HEK293 (cell line): ENCODE data around the gene MRPL43.
A peak's percentile ranks its signal among the peaks of the same experiment; 100 is the strongest.

Experiments
- CTCF ChIA-PET: fragments of 350-600 bp; formaldehyde crosslinking; extraction: SDS; loops from one replicate; lab custom pipeline; 2021; ENCODE audit warnings: antibody characterized with exemption; lab: Yijun Ruan, JAX
- POLR2A ChIA-PET: fragments of 300-600 bp; formaldehyde crosslinking; extraction: SDS; loops from one replicate; lab custom pipeline; 2020; ENCODE audit warnings: antibody characterized with exemption, inconsistent platforms; lab: Yijun Ruan, JAX
- H3K27ac ChIP-seq: fragments of 200-500 bp; sonication (Bioruptor generic); 2 replicates; pipeline ENCODE4 v1.5.1; 2014; ENCODE audit warnings: low read depth, low read length, control low read depth, inconsistent platforms; ENCODE audit errors: extremely low read depth
- H3K36me3 ChIP-seq, 2 experiments: fragments of 200-500 bp in 1 of 2; sonication (Bioruptor generic) in 1 of 2; 1 replicate in 1 of 2; 2 replicates in 1 of 2; pipeline ENCODE4 v1.5.1; 2014 to 2017; ENCODE audit warnings: inconsistent platforms in 2 of 2, low read length in 2 of 2; ENCODE audit not compliant: control insufficient read depth in 2 of 2, insufficient read depth in 1 of 2
- H3K4me1 ChIP-seq: fragments of 200-500 bp; sonication (Bioruptor generic); 2 replicates; pipeline ENCODE4 v1.5.1; 2014; ENCODE audit warnings: mild to moderate bottlenecking, low read length, inconsistent platforms; ENCODE audit not compliant: control insufficient read depth, insufficient read depth
- H3K4me3 ChIP-seq: 2 replicates; pipeline ENCODE4 v1.5.1; 2011; ENCODE audit warnings: low read depth, mild to moderate bottlenecking, control low read depth, low read length, moderate library complexity
- H3K9me3 ChIP-seq: fragments of 200-500 bp; sonication (Bioruptor generic); 2 replicates; pipeline ENCODE4 v1.5.1; 2014; ENCODE audit warnings: low read depth, low read length, inconsistent platforms; ENCODE audit not compliant: control insufficient read depth, insufficient read depth
- GLI4 ChIP-seq: fragments of 450-650 bp; formaldehyde crosslinking; IDR thresholded peaks from 2 replicates; pipeline ENCODE4 v1.5.1; 2016; ENCODE audit warnings: missing biosample characterization, missing genetic modification characterization
- GLIS1 ChIP-seq: fragments of 450-650 bp; formaldehyde crosslinking; IDR thresholded peaks from 2 replicates; pipeline ENCODE4 v1.5.1; 2016; ENCODE audit warnings: missing biosample characterization, missing genetic modification characterization
- GLIS2 ChIP-seq: fragments of 450-650 bp; formaldehyde crosslinking; IDR thresholded peaks from 2 replicates; pipeline ENCODE4 v1.5.1; 2016; ENCODE audit warnings: missing biosample characterization, missing genetic modification characterization
- KLF16 ChIP-seq: fragments of 450-650 bp; formaldehyde crosslinking; IDR thresholded peaks from 2 replicates; pipeline ENCODE4 v1.5.1; 2017; ENCODE audit warnings: missing biosample characterization, missing genetic modification characterization
- KLF8 ChIP-seq: fragments of 450-650 bp; formaldehyde crosslinking; IDR thresholded peaks from 2 replicates; pipeline ENCODE4 v1.5.1; 2016; ENCODE audit warnings: missing biosample characterization, missing genetic modification characterization
- MEIS1 ChIP-seq: sonication (generic); formaldehyde crosslinking; IDR thresholded peaks from 2 replicates; pipeline ENCODE4 v1.8.1; 2022; ENCODE audit warnings: missing genetic modification reagents, mild to moderate bottlenecking, borderline replicate concordance
- OSR2 ChIP-seq: fragments of 450-650 bp; formaldehyde crosslinking; IDR thresholded peaks from 2 replicates; pipeline ENCODE4 v1.5.1; 2016; ENCODE audit warnings: missing biosample characterization, missing genetic modification characterization
- PRDM6 ChIP-seq: fragments of 450-650 bp; formaldehyde crosslinking; IDR thresholded peaks from 2 replicates; pipeline ENCODE4 v1.5.1; 2017; ENCODE audit warnings: missing biosample characterization, missing genetic modification characterization
- TCF7L2 ChIP-seq: IDR thresholded peaks from 2 replicates; pipeline ENCODE4 v1.6.1; 2011; ENCODE audit warnings: low read depth, mild to moderate bottlenecking, inconsistent platforms, low read length, moderate library complexity, borderline replicate concordance
- TRIM28 ChIP-seq: IDR thresholded peaks from 2 replicates; pipeline ENCODE4 v1.6.1; 2011; ENCODE audit warnings: low read length, control low read depth, borderline replicate concordance
- ZBTB17 ChIP-seq: fragments of 450-650 bp; formaldehyde crosslinking; IDR thresholded peaks from 2 replicates; pipeline ENCODE4 v1.5.1; 2016; ENCODE audit warnings: missing biosample characterization, missing genetic modification characterization
- ZBTB20 ChIP-seq: fragments of 450-650 bp; formaldehyde crosslinking; IDR thresholded peaks from 2 replicates; pipeline ENCODE4 v1.5.1; 2016; ENCODE audit warnings: missing biosample characterization, missing genetic modification characterization
- ZBTB44 ChIP-seq: fragments of 450-650 bp; IDR thresholded peaks from 2 replicates; pipeline ENCODE4 v1.5.1; 2018; ENCODE audit warnings: missing biosample characterization, mild to moderate bottlenecking, missing genetic modification characterization
- ZBTB7A ChIP-seq: fragments of 450-650 bp; formaldehyde crosslinking; IDR thresholded peaks from 2 replicates; pipeline ENCODE4 v1.5.1; 2016; ENCODE audit warnings: low read depth, missing biosample characterization, missing genetic modification characterization
- ZFHX2 ChIP-seq: fragments of 450-650 bp; formaldehyde crosslinking; conservative IDR thresholded peaks from 2 replicates; pipeline ENCODE4 v1.5.1; 2016; ENCODE audit warnings: missing biosample characterization, missing genetic modification characterization
- ZNF112 ChIP-seq: fragments of 450-650 bp; formaldehyde crosslinking; IDR thresholded peaks from 2 replicates; pipeline ENCODE4 v1.5.0; 2017; ENCODE audit warnings: missing biosample characterization, missing genetic modification characterization
- ZNF148 ChIP-seq: fragments of 450-650 bp; formaldehyde crosslinking; IDR thresholded peaks from 2 replicates; pipeline ENCODE4 v1.5.0; 2017; ENCODE audit warnings: missing biosample characterization, missing genetic modification characterization, borderline replicate concordance
- ZNF292 ChIP-seq: fragments of 450-650 bp; formaldehyde crosslinking; IDR thresholded peaks from 2 replicates; pipeline ENCODE4 v1.5.1; 2016; ENCODE audit warnings: low read depth, missing biosample characterization, missing genetic modification characterization, borderline replicate concordance
- ZNF302 ChIP-seq: fragments of 450-650 bp; formaldehyde crosslinking; IDR thresholded peaks from 2 replicates; pipeline ENCODE4 v1.5.1; 2016; ENCODE audit warnings: missing biosample characterization, missing genetic modification characterization, low read depth
- ZNF335 ChIP-seq: fragments of 450-650 bp; formaldehyde crosslinking; conservative IDR thresholded peaks from 2 replicates; pipeline ENCODE4 v1.5.1; 2016; ENCODE audit warnings: missing biosample characterization, missing genetic modification characterization
- ZNF398 ChIP-seq: fragments of 450-650 bp; formaldehyde crosslinking; IDR thresholded peaks from 2 replicates; pipeline ENCODE4 v1.5.1; 2017; ENCODE audit warnings: missing biosample characterization, missing genetic modification characterization
- ZNF501 ChIP-seq: fragments of 450-650 bp; formaldehyde crosslinking; IDR thresholded peaks from 2 replicates; pipeline ENCODE4 v1.5.1; 2016; ENCODE audit warnings: missing biosample characterization, missing genetic modification characterization
- ZNF544 ChIP-seq: fragments of 450-650 bp; formaldehyde crosslinking; IDR thresholded peaks from 2 replicates; pipeline ENCODE4 v1.5.0; 2017; ENCODE audit warnings: missing biosample characterization, missing genetic modification characterization
- ZNF585B ChIP-seq: fragments of 450-650 bp; formaldehyde crosslinking; IDR thresholded peaks from 2 replicates; pipeline ENCODE4 v1.5.1; 2016; ENCODE audit warnings: missing biosample characterization, missing genetic modification characterization
- ZNF596 ChIP-seq: fragments of 450-650 bp; IDR thresholded peaks from 2 replicates; pipeline ENCODE4 v1.5.0; 2018; ENCODE audit warnings: missing biosample characterization, mild to moderate bottlenecking, missing genetic modification characterization, moderate library complexity
- ZNF626 ChIP-seq: fragments of 450-650 bp; sonication (Bioruptor Pico); formaldehyde crosslinking; IDR thresholded peaks from 2 replicates; pipeline ENCODE4 v1.5.1; 2018; ENCODE audit warnings: missing biosample characterization, missing genetic modification characterization, inconsistent platforms
- ZNF747 ChIP-seq: fragments of 450-650 bp; formaldehyde crosslinking; IDR thresholded peaks from 2 replicates; pipeline ENCODE4 v1.5.1; 2016; ENCODE audit warnings: missing biosample characterization, missing genetic modification characterization

The MRPL43 gene

GRCh38 chr10:101007099-101007711 is 19.9 kb upstream of the MRPL43 start:
- peaks cover 8 to 55% of the 10 kb centered on the region in 2 experiments; a peak in 2 of 3 replicates for H3K36me3 ChIP-seq
- 0 out of 2 replicates have a peak, but pooled peaks cover 2% of the 10 kb centered on the region for H3K4me1 ChIP-seq

GRCh38 chr10:101006593-101007098 is 19.3 kb upstream of the MRPL43 start:
- POLR2A ChIA-PET = interaction anchor here (1.1 to 3.0 kb wide), 2 partner anchors 9 to 11 kb away, joined by 3 to 9 read pairs; no protein-coding TSS in a partner anchor
- Histone ChIP-seq H3K9me3 (no peaks in the 10 kb centered on the region), H3K27ac (peak overlapping the region; percentile 58; the same call in 1 of the 2 replicates), H3K4me3 (no peak overlapping the region), H3K36me3 (peaks cover 8 to 60% of the 10 kb centered on the region in 2 experiments; a peak in 2 of 3 replicates), H3K4me1 (peaks cover 2% of the 10 kb centered on the region; the same call in 1 of the 2 replicates)
- CTCF ChIA-PET = interaction anchor here (0.9 to 4.5 kb wide), 8 partner anchors 8 to 89 kb away, joined by 3 to 32 read pairs (median 5); no protein-coding TSS in a partner anchor
- TF ChIP-seq ZNF544 = no peak
- no peak for TF ChIP-seq TRIM28
- peak; percentile 93 for TF ChIP-seq ZBTB44 (tag by site-specific recombination)
- no peak for TF ChIP-seq ZBTB20 (tag by site-specific recombination)
- TF ChIP-seq KLF8 (tag by site-specific recombination) = 0 out of 2 replicates have a peak, but pooled peaks have one; percentile 15
- TF ChIP-seq GLIS2 (tag by site-specific recombination) = peak; percentile 55
- peak; percentile 75; the same call in 1 of the 2 replicates for TF ChIP-seq OSR2 (tag by site-specific recombination)
- peak; percentile 46; the same call in 1 of the 2 replicates for TF ChIP-seq ZBTB17 (tag by site-specific recombination)
- no peak for TF ChIP-seq ZNF626 (tag by site-specific recombination)
- TF ChIP-seq ZBTB7A (tag by site-specific recombination) = no peak
- TF ChIP-seq ZNF501 (tag by site-specific recombination) = no peak
- no peak for TF ChIP-seq ZNF148 (tag by site-specific recombination)
- no peak for TF ChIP-seq PRDM6 (tag by site-specific recombination)
- no peak for TF ChIP-seq KLF16

More at GRCh38 chr10:101007099-101007711, 19.9 kb upstream of the MRPL43 start:
- ChIA-PET CTCF (interaction anchor here (0.7 to 2.4 kb wide), 7 partner anchors 9 to 89 kb away, joined by 3 to 15 read pairs (median 5); no protein-coding TSS in a partner anchor), POLR2A (interaction anchor here (1.1 to 3.0 kb wide), 2 partner anchors 10 kb away, joined by 3 to 9 read pairs; no protein-coding TSS in a partner anchor)
- Histone ChIP-seq H3K27ac (peak overlapping the region; percentile 58; the same call in 1 of the 2 replicates), H3K4me3 (no peak overlapping the region), H3K9me3 (no peaks in the 10 kb centered on the region)
- TF ChIP-seq ZNF596 (no peak), MEIS1 (CRISPR knock-in tag) (no peak), ZNF747 (no peak), ZNF585B (tag by site-specific recombination) (no peak), ZNF302 (tag by site-specific recombination) (no peak), ZFHX2 (tag by site-specific recombination) (0 out of 2 replicates have a peak, but pooled peaks have one; percentile 12), GLIS1 (tag by site-specific recombination) (no peak), ZNF398 (no peak), TCF7L2 (no peak), GLI4 (tag by site-specific recombination) (no peak), ZNF335 (tag by site-specific recombination) (peak; percentile 81), ZNF292 (tag by site-specific recombination) (no peak), ZNF112 (tag by site-specific recombination) (no peak)
